Measurements from ENCODE around the gene MTMR8. TPM values are rescaled to one million over a fixed set of nuclear protein-coding genes. Genes with fewer than 3 reads are reported as not detected.

MTMR8 gene
- total and polyA plus RNA-seq, 4 donors = 0.53 to 5.8 (median 2.7) TPM

DNA sequence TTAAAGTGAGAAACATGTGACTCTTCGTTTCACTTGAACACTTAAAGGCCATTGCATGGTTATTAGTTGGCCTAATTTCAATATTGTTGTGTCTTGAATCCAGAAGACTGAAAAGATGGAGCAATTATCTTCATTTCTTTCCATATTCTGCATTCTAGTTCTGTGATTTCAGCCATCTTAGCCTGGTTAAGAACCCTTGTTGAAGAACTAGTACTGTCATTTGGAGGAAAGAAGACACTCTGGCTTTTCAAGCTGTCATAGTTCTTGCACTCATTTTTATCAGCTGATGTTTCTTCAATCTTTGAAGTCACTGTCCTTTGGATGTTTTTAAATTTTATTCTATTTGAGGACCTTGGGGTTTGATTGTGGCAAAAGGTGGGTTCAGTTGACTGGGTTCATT, 81.6 kb downstream of the MTMR8 start:
- TF ChIP-seq, protein P1, sequence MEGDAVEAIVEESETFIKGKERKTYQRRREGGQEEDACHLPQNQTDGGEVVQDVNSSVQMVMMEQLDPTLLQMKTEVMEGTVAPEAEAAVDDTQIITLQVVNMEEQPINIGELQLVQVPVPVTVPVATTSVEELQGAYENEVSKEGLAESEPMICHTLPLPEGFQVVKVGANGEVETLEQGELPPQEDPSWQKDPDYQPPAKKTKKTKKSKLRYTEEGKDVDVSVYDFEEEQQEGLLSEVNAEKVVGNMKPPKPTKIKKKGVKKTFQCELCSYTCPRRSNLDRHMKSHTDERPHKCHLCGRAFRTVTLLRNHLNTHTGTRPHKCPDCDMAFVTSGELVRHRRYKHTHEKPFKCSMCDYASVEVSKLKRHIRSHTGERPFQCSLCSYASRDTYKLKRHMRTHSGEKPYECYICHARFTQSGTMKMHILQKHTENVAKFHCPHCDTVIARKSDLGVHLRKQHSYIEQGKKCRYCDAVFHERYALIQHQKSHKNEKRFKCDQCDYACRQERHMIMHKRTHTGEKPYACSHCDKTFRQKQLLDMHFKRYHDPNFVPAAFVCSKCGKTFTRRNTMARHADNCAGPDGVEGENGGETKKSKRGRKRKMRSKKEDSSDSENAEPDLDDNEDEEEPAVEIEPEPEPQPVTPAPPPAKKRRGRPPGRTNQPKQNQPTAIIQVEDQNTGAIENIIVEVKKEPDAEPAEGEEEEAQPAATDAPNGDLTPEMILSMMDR (IDR thresholded peaks at IDR 0.05; ENCODE audit: control extremely low read depth, extremely low read depth) = no peak
- no peak overlapping the region for H3K27ac ChIP-seq (ENCODE audit: low read depth in 1 of 2, low read length in 1 of 2)
- 61 to 94% methylated on average over 1 of the region's 1 CpG for WGBS, 2 donors
- DNase-seq (no peak), ATAC-seq (ENCODE audit: insufficient read depth, low FRiP score) (no peak)
- no peak overlapping the region for H3K9ac ChIP-seq (ENCODE audit: insufficient read depth in 1 of 2, low read length in 2 of 2)
- H3K36me3 ChIP-seq (ENCODE audit: control insufficient read depth in 4 of 4, insufficient read depth in 4 of 4, low read length in 4 of 4) = no peaks in the 10 kb centered on the region
- no peaks in the 10 kb centered on the region for H3K27me3 ChIP-seq (ENCODE audit: control insufficient read depth in 3 of 3, insufficient read depth in 3 of 3, low read length in 2 of 3)
- H3K4me3 ChIP-seq = no peak overlapping the region
- peaks cover 0 to 13% (median 5%) of the 10 kb centered on the region in 4 donors for H3K9me3 ChIP-seq (ENCODE audit: control insufficient read depth in 4 of 4, insufficient read depth in 3 of 4, low read length in 3 of 4)
- no peaks in the 10 kb centered on the region for H3K4me1 ChIP-seq (ENCODE audit: control insufficient read depth in 5 of 5, insufficient read depth in 5 of 5, low read length in 5 of 5)

DNA sequence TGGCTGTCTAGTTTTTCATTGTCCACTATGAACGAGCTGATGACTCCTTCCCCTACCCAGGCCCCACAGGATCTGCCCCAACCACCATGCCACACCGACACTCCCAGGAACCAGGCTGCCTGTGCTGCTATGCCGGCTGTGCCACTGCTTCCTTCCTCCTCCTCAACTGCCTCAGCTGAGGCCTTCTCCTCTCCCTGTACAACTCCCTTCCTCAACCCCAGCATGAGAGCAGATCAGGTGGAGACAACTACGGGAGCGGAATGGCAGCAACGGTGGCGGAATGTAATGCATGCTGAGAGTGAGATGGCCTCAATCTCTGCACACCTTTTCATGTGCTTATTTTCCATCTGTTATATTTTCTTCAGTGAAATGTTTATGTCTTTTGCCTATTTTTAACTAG, 88.5 kb downstream of the MTMR8 start:
- H3K4me3 ChIP-seq = no peak overlapping the region
- no peak overlapping the region for H3K27ac ChIP-seq (ENCODE audit: low read depth in 1 of 2, low read length in 1 of 2)
- TF ChIP-seq, protein P1 (IDR thresholded peaks at IDR 0.05; ENCODE audit: control extremely low read depth, extremely low read depth) = no peak
- no peaks in the 10 kb centered on the region for H3K36me3 ChIP-seq (ENCODE audit: control insufficient read depth in 4 of 4, insufficient read depth in 4 of 4, low read length in 4 of 4)
- ATAC-seq (ENCODE audit: insufficient read depth, low FRiP score) (no peak), DNase-seq (no peak)
- peaks cover 0 to 13% (median 3%) of the 10 kb centered on the region in 4 donors for H3K9me3 ChIP-seq (ENCODE audit: control insufficient read depth in 4 of 4, insufficient read depth in 3 of 4, low read length in 3 of 4)
- H3K9ac ChIP-seq (ENCODE audit: insufficient read depth in 1 of 2, low read length in 2 of 2) = no peak overlapping the region
- H3K4me1 ChIP-seq (ENCODE audit: control insufficient read depth in 5 of 5, insufficient read depth in 5 of 5, low read length in 5 of 5) = no peaks in the 10 kb centered on the region
- no peaks in the 10 kb centered on the region for H3K27me3 ChIP-seq (ENCODE audit: control insufficient read depth in 3 of 3, insufficient read depth in 3 of 3, low read length in 2 of 3)
- 86 to 96% methylated on average over 7 of the region's 7 CpGs for WGBS, 2 donors

DNA sequence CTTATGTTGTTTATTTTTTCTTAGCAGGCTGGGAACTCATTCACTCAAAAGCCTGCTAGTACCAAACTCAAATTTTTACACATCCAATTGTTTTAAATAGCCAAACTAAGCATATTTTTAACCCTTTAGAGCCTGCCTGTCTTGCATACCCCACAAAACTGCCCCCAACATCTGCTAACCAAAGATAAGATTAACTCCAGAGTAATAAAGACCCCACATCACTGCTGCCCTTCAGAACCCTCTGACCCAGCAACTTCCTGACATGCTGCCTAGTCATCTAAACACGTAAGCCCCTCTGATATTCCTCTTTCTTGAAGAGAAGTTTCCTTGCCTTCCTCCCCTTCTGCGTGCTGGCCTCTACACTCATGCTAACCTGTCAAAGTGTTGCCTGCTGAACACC, 104.1 kb downstream of the MTMR8 start:
- ATAC-seq (ENCODE audit: insufficient read depth, low FRiP score) (no peak), DNase-seq (no peak)
- Histone ChIP-seq H3K9ac (ENCODE audit: insufficient read depth in 1 of 2, low read length in 2 of 2) (no peak overlapping the region), H3K4me1 (ENCODE audit: control insufficient read depth in 5 of 5, insufficient read depth in 5 of 5, low read length in 5 of 5) (no peaks in the 10 kb centered on the region), H3K36me3 (ENCODE audit: control insufficient read depth in 4 of 4, insufficient read depth in 4 of 4, low read length in 4 of 4) (no peaks in the 10 kb centered on the region), H3K27ac (ENCODE audit: low read depth in 1 of 2, low read length in 1 of 2) (no peak overlapping the region), H3K4me3 (no peak overlapping the region), H3K27me3 (ENCODE audit: control insufficient read depth in 3 of 3, insufficient read depth in 3 of 3, low read length in 2 of 3) (no peaks in the 10 kb centered on the region), H3K9me3 (ENCODE audit: control insufficient read depth in 4 of 4, insufficient read depth in 3 of 4, low read length in 3 of 4) (peaks cover 0 to 10% (median 1%) of the 10 kb centered on the region in 4 donors)
- TF ChIP-seq, protein P1 (IDR thresholded peaks at IDR 0.05; ENCODE audit: control extremely low read depth, extremely low read depth) = no peak
- WGBS, 2 donors = 55 to 74% methylated on average over 2 of the region's 2 CpGs

DNA sequence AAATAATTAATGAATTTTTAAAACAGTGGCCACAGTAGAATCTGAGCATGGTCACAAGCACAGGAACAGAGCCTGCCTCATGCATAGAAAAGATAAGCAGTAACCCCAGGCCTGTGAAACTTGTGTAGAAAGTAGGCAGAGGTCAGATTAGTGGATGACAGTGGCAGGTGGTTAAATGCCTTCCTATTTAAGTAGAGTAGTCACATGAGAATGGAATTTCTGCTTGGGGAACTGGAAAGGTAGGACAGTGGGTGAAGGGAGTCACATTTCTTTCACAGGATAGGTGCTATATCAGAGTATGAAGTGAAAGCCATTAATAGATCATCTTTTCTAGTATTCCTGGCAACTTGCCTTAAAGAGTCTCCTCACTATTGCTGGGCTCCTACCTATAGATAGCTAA, 130.0 kb downstream of the MTMR8 start:
- DNase-seq = peak in 1 of 3 donors; percentile 8
- no peak for ATAC-seq (ENCODE audit: insufficient read depth, low FRiP score)
- Histone ChIP-seq H3K9ac (ENCODE audit: insufficient read depth in 1 of 2, low read length in 2 of 2) (no peak overlapping the region), H3K9me3 (ENCODE audit: control insufficient read depth in 4 of 4, insufficient read depth in 3 of 4, low read length in 3 of 4) (peaks cover 0 to under 1% (median 0%) of the 10 kb centered on the region in 4 donors), H3K4me1 (ENCODE audit: control insufficient read depth in 5 of 5, insufficient read depth in 5 of 5, low read length in 5 of 5) (no peaks in the 10 kb centered on the region), H3K36me3 (ENCODE audit: control insufficient read depth in 4 of 4, insufficient read depth in 4 of 4, low read length in 4 of 4) (peaks cover 0 to 4% (median 0%) of the 10 kb centered on the region in 4 donors), H3K27ac (ENCODE audit: low read depth in 1 of 2, low read length in 1 of 2) (no peak overlapping the region), H3K4me3 (no peak overlapping the region), H3K27me3 (ENCODE audit: control insufficient read depth in 3 of 3, insufficient read depth in 3 of 3, low read length in 2 of 3) (no peaks in the 10 kb centered on the region)
- TF ChIP-seq, protein P1 (IDR thresholded peaks at IDR 0.05; ENCODE audit: control extremely low read depth, extremely low read depth) = no peak
